GM15510 (cell line): ENCODE results near the gene TMC2.

ENCODE experiments used
- POLR2A ChIP-seq: IDR thresholded peaks from 3 replicates; pipeline ENCODE4 v1.6.1; 2011; ENCODE audit warnings: borderline replicate concordance; ENCODE audit not compliant: insufficient read length; ENCODE audit errors: extremely low read depth

The TMC2 gene

GRCh38 chr20:2536560-2536986, at the start of gene TMC2:
Gene TMC2, plus strand, starts transcription at chr20:2536573. Its CDS starts 49 bp downstream, at chr20:2536622.
- TF ChIP-seq POLR2A, result no peak

GRCh38 chr20:2507464-2507863, 28.9 kb upstream of the TMC2 start:
- no peak for TF ChIP-seq POLR2A

GRCh38 chr20:2507875-2508630, 28.3 kb upstream of the TMC2 start:
- TF ChIP-seq POLR2A, result no peak

GRCh38 chr20:2508631-2509467, 27.5 kb upstream of the TMC2 start, which contains the start of gene ZNF343:
Gene ZNF343, minus strand, starts transcription at chr20:2508915. Its CDS starts 15,020 bp downstream, at chr20:2493895.
- TF ChIP-seq POLR2A, result peak; percentile 75

- TF ChIP-seq POLR2A, result no peak
Measured at GRCh38 chr20:2509468-2509781, 26.9 kb upstream of the TMC2 start.

- TF ChIP-seq POLR2A, result no peak
Measured at GRCh38 chr20:2509794-2510193, 26.6 kb upstream of the TMC2 start.

- no peak for TF ChIP-seq POLR2A
Measured at GRCh38 chr20:2515203-2515602, 21.2 kb upstream of the TMC2 start.

GRCh38 chr20:2516399-2516798, 20.0 kb upstream of the TMC2 start:
- no peak for TF ChIP-seq POLR2A

- TF ChIP-seq POLR2A, result no peak
Measured at GRCh38 chr20:2518096-2518495, 18.3 kb upstream of the TMC2 start.

- TF ChIP-seq POLR2A, result no peak
Measured at GRCh38 chr20:2518558-2518957, 17.8 kb upstream of the TMC2 start.

- TF ChIP-seq POLR2A, result no peak
Measured at GRCh38 chr20:2519115-2519809, 17.1 kb upstream of the TMC2 start.

- TF ChIP-seq POLR2A, result no peak
Measured at GRCh38 chr20:2520617-2521016, 15.8 kb upstream of the TMC2 start.

GRCh38 chr20:2521369-2522305, 14.7 kb upstream of the TMC2 start:
- TF ChIP-seq POLR2A, result no peak
